HepG2 (cell line): ENCODE results near the gene CNFN. TPM values are rescaled to one million over a fixed set of nuclear protein-coding genes. Genes with fewer than 3 reads are reported as not detected.

ENCODE experiments used
- ATAC-seq: fragments of 200-7000 bp; cut with Tn5 transposase; 3 replicates; pipeline ENCODE4 v1.9.1; 2020; ENCODE audit warnings: mild to moderate bottlenecking, moderate library complexity
- BruUV-seq: library from RNA; stranded (reverse); fragments of 400-500 nt; replicated peaks from 2 replicates; lab custom pipeline; 2021; lab: Mats Ljungman, UMichigan
- CTCF ChIA-PET: fragments of 300-600 bp; formaldehyde crosslinking; extraction: SDS; loops from one replicate; lab custom pipeline; 2021; ENCODE audit warnings: low total read pairs, inconsistent platforms, low intra/inter-chr PET ratio; lab: Yijun Ruan, JAX
- POLR2A ChIA-PET: fragments of 350-600 bp; sonication (Branson Sonifier 250); formaldehyde crosslinking; loops from one replicate; lab custom pipeline; 2020; ENCODE audit warnings: antibody characterized with exemption, inconsistent platforms; lab: Yijun Ruan, JAX
- DNase-seq: peaks from one replicate; pipeline ENCODE4 v3.0.0-alpha.2; 2015; ENCODE audit warnings: low spot score
- FAIRE-seq: peaks from 3 replicates; lab custom pipeline; 2011; peaks lifted over from hg19 to GRCh38; lab: Jason Lieb, UNC
- H2AFZ ChIP-seq: one replicate; pipeline ENCODE4 v1.6.1; 2011; ENCODE audit warnings: low read length, inconsistent platforms
- H3K27ac ChIP-seq: fragments of 300-600 bp; 3 replicates; pipeline ENCODE4 v1.8.0; 2011; ENCODE audit warnings: mixed run types, mild to moderate bottlenecking, mixed read lengths, low read length, inconsistent platforms; ENCODE audit not compliant: insufficient read depth; ENCODE audit errors: extremely low read length
- H3K27me3 ChIP-seq, 2 experiments: fragments of 200-600 bp in 1 of 2; 2 replicates in 1 of 2; 3 replicates in 1 of 2; pipeline versions ENCODE4 v1.6.0 to v1.8.0; 2011; ENCODE audit warnings: low read length in 2 of 2, mild to moderate bottlenecking in 2 of 2, moderate library complexity in 2 of 2, inconsistent platforms in 1 of 2; ENCODE audit not compliant: insufficient read depth in 2 of 2, control insufficient read depth in 1 of 2
- H3K36me3 ChIP-seq, 2 experiments: fragments of 200-600 bp in 1 of 2; replicated peaks in 1 of 2; 2 replicates in 1 of 2; 3 replicates in 1 of 2; pipeline versions ENCODE4 v1.5.1 to v1.8.0; 2011; ENCODE audit warnings: low read length in 2 of 2, inconsistent platforms in 1 of 2; ENCODE audit not compliant: insufficient read depth in 2 of 2, control insufficient read depth in 1 of 2
- H3K4me1 ChIP-seq: 2 replicates; pipeline ENCODE4 v1.5.1; 2012; ENCODE audit warnings: low read length, inconsistent platforms; ENCODE audit not compliant: insufficient read depth
- H3K4me2 ChIP-seq: 2 replicates; pipeline ENCODE4 v1.6.0; 2011; ENCODE audit warnings: low read depth, low read length, inconsistent platforms
- H3K4me3 ChIP-seq, 3 experiments: fragments of 200-600 bp in 1 of 3; sonication (generic), shearing (Covaris generic) in 1 of 3; replicated peaks in 1 of 3; 2 replicates each; pipeline ENCODE4 v1.5.1; 2011 to 2016; ENCODE audit warnings: low read length in 3 of 3, inconsistent platforms in 2 of 3, low read depth in 2 of 3, mild to moderate bottlenecking in 2 of 3, control low read depth in 1 of 3, mixed read lengths in 1 of 3; ENCODE audit not compliant: insufficient read depth in 1 of 3
- H3K79me2 ChIP-seq: one replicate; pipeline ENCODE4 v1.6.1; 2011; ENCODE audit warnings: low read length, inconsistent platforms; ENCODE audit not compliant: insufficient read depth
- H3K9ac ChIP-seq: 2 replicates; pipeline ENCODE4 v1.6.0; 2011; ENCODE audit warnings: mild to moderate bottlenecking, low read depth, low read length, inconsistent platforms; ENCODE audit not compliant: insufficient read depth
- H3K9me3 ChIP-seq: 2 replicates; pipeline ENCODE4 v1.5.1; 2012; ENCODE audit warnings: mild to moderate bottlenecking, low read length
- H4K20me1 ChIP-seq: 2 replicates; pipeline ENCODE4 v1.6.0; 2011; ENCODE audit warnings: inconsistent platforms, mild to moderate bottlenecking, low read length, moderate library complexity; ENCODE audit not compliant: insufficient read depth
- ARID5B ChIP-seq: IDR thresholded peaks from 2 replicates; pipeline ENCODE4 v1.4.0; 2020; ENCODE audit warnings: mild to moderate bottlenecking, missing genetic modification reagents
- FOXA3 ChIP-seq: IDR thresholded peaks from 2 replicates; pipeline ENCODE4 v1.6.1; 2016; ENCODE audit warnings: missing genetic modification reagents, missing compliant biosample characterization
- FOXP1 ChIP-seq, 2 experiments: fragments of 450-650 bp in 1 of 2; IDR thresholded peaks; 2 replicates each; pipeline ENCODE4 v1.6.1; 2017 to 2018; ENCODE audit warnings: antibody characterized with exemption in 1 of 2
- GMEB1 ChIP-seq: sonication (generic); formaldehyde crosslinking; IDR thresholded peaks from 2 replicates; pipeline ENCODE4 v1.5.1; 2020; ENCODE audit warnings: missing genetic modification reagents, mild to moderate bottlenecking, borderline replicate concordance
- IRX3 ChIP-seq: sonication (generic); formaldehyde crosslinking; IDR thresholded peaks from 2 replicates; pipeline ENCODE4 v1.8.1; 2023; ENCODE audit warnings: mild to moderate bottlenecking, low read depth, missing genetic modification reagents, borderline replicate concordance
- MAFG ChIP-seq: sonication (generic); formaldehyde crosslinking; IDR thresholded peaks from 2 replicates; pipeline ENCODE4 v1.5.1; 2020; ENCODE audit warnings: mild to moderate bottlenecking, missing genetic modification reagents
- POLR2G ChIP-seq: fragments of 200-400 bp; formaldehyde crosslinking; IDR thresholded peaks from 2 replicates; pipeline ENCODE4 v1.6.1; 2018; ENCODE audit warnings: mild to moderate bottlenecking, low read depth, low read length, moderate library complexity
- ZBTB33 ChIP-seq: sonication (generic); formaldehyde crosslinking; IDR thresholded peaks from 2 replicates; pipeline ENCODE4 v1.4.0; 2020; ENCODE audit warnings: missing genetic modification reagents
- ZKSCAN8 ChIP-seq: IDR thresholded peaks from 2 replicates; pipeline ENCODE4 v1.6.1; 2016; ENCODE audit warnings: borderline replicate concordance, missing genetic modification reagents, missing compliant biosample characterization
- ZNF367 ChIP-seq: sonication (generic); formaldehyde crosslinking; IDR thresholded peaks from 2 replicates; pipeline ENCODE4 v1.4.0; 2020; ENCODE audit warnings: missing genetic modification reagents, borderline replicate concordance
- ZNF562 ChIP-seq: sonication (generic); formaldehyde crosslinking; IDR thresholded peaks from 2 replicates; pipeline ENCODE4 v1.8.0; 2022; ENCODE audit warnings: missing genetic modification reagents, borderline replicate concordance
- WGBS: methylation state at CpG from one replicate; pipeline ENCODE4 v1.1.6; 2017; ENCODE audit warnings: low lambda C conversion rate; 5-methylcytosine and 5-hydroxymethylcytosine counted together
- in situ Hi-C: cut with HindIII; loops from 2 replicates; pipeline ENCODE4 v1.10.0; 2017; ENCODE audit warnings: low pct_unique_long_range_greater_than_20kb; ENCODE audit not compliant: extremely low pct_ligation_motif_present
- intact Hi-C: fragments of 100-400 bp; cut with micrococcal nuclease; formaldehyde crosslinking; loops from one replicate; pipeline ENCODE4 v1.10.0; 2022; ENCODE audit not compliant: unreplicated experiment
- polyA plus RNA-seq, 8 experiments: library from polyadenylated mRNA; depleted of rRNA in 3 of 8; stranded (reverse) in 7 of 8; unstranded in 1 of 8; fragments of >200 nt; fragmentation: Illumina TruSeq in 4 of 8; extraction: Trizol in 4 of 8; gene quantifications; 2 replicates each; pipeline versions ENCODE4 v1.2.1 to v1.2.3, GENCODE V29; 2011 to 2016; ENCODE audit warnings: low read depth in 4 of 8, missing spikeins in 1 of 8, mixed read lengths in 1 of 8; ENCODE audit not compliant: insufficient read depth in 1 of 8
- total RNA-seq, 5 experiments: library from RNA; depleted of rRNA; stranded (reverse); fragments of >200 nt; fragmentation: Illumina TruSeq; extraction: Trizol; gene quantifications; 2 replicates each; pipeline ENCODE4 v1.2.3, GENCODE V29; 2016; ENCODE audit warnings: low read depth in 1 of 5
- TF ChIP-seq, protein P1 (sequence below): sonication (generic); formaldehyde crosslinking; IDR thresholded peaks from 2 replicates; pipeline ENCODE4 v1.5.0; 2020; ENCODE audit warnings: mild to moderate bottlenecking, missing genetic modification reagents
- TF ChIP-seq, protein P2 (sequence below): IDR thresholded peaks from 2 replicates; pipeline ENCODE4 v1.6.1; 2012; ENCODE audit warnings: inconsistent platforms

Gene CNFN
- total and polyA plus RNA-seq, 2 of the 13 experiments (the other 11 are each of a cell fraction or from before 2014, with no cell fraction given) = 0.35 to 1.1 TPM

GRCh38 chr19:42422901-42423461, 32.9 kb upstream of the CNFN start:
- 43% methylated on average over 36 of the region's 38 CpGs for WGBS
- CTCF ChIA-PET = interaction anchor here (3.4 kb wide), 1 partner anchor 11 kb away, joined by 25 read pairs; no protein-coding TSS in a partner anchor
- no peaks in the 10 kb centered on the region for H3K9me3 ChIP-seq
- H3K4me2 ChIP-seq = peak overlapping the region; percentile 45
- H3K27ac ChIP-seq = no peak overlapping the region
- FAIRE-seq (no peak), ATAC-seq (peak; percentile 48), DNase-seq (peak; percentile 59)
- in situ Hi-C loops = no loop called here
- POLR2A ChIA-PET = interaction anchor here (0.9 kb wide), 1 partner anchor 10 kb away, joined by 6 read pairs; no protein-coding TSS in a partner anchor
- H3K4me1 ChIP-seq = peaks cover 67% of the 10 kb centered on the region
- H3K9ac ChIP-seq = no peak overlapping the region
- intact Hi-C loops = no loop called here
- H4K20me1 ChIP-seq = no peaks in the 10 kb centered on the region
- peaks cover 4 to 36% of the 10 kb centered on the region in 2 experiments for H3K27me3 ChIP-seq
- no peaks in the 10 kb centered on the region for H3K79me2 ChIP-seq
- no peak overlapping the region for H2AFZ ChIP-seq
- no peaks in the 10 kb centered on the region for H3K36me3 ChIP-seq
- no TSS peak for BruUV-seq
- H3K4me3 ChIP-seq = peak overlapping the region in 1 of 3 experiments; percentile 32; a peak in 1 of 6 replicates
- no peak for TF ChIP-seq ZNF367 (CRISPR knock-in tag)
- peak; percentile 5; the same call in 1 of the 2 replicates for TF ChIP-seq ZBTB33 (CRISPR knock-in tag)
- TF ChIP-seq, protein P1, sequence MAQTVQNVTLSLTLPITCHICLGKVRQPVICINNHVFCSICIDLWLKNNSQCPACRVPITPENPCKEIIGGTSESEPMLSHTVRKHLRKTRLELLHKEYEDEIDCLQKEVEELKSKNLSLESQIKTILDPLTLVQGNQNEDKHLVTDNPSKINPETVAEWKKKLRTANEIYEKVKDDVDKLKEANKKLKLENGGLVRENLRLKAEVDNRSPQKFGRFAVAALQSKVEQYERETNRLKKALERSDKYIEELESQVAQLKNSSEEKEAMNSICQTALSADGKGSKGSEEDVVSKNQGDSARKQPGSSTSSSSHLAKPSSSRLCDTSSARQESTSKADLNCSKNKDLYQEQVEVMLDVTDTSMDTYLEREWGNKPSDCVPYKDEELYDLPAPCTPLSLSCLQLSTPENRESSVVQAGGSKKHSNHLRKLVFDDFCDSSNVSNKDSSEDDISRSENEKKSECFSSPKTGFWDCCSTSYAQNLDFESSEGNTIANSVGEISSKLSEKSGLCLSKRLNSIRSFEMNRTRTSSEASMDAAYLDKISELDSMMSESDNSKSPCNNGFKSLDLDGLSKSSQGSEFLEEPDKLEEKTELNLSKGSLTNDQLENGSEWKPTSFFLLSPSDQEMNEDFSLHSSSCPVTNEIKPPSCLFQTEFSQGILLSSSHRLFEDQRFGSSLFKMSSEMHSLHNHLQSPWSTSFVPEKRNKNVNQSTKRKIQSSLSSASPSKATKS (CRISPR knock-in tag) = no peak
- no peak for TF ChIP-seq ARID5B (CRISPR knock-in tag)
- no peak for TF ChIP-seq ZKSCAN8 (CRISPR knock-in tag)
- no peak for TF ChIP-seq IRX3 (CRISPR knock-in tag)
- TF ChIP-seq MAFG = no peak
- TF ChIP-seq ZNF562 (CRISPR knock-in tag) = no peak
- TF ChIP-seq FOXP1 (IDR thresholded peaks at IDR 0.05) = no peak
- TF ChIP-seq FOXP1 (CRISPR knock-in tag; IDR thresholded peaks at IDR 0.05) = no peak
- TF ChIP-seq, protein P2, sequence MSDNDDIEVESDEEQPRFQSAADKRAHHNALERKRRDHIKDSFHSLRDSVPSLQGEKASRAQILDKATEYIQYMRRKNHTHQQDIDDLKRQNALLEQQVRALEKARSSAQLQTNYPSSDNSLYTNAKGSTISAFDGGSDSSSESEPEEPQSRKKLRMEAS = peak; percentile 21; the same call in 1 of the 2 replicates
- no peak for TF ChIP-seq FOXA3
- no peak for TF ChIP-seq POLR2G
- TF ChIP-seq GMEB1 (CRISPR knock-in tag) = no peak
